ENCODE results near the gene NAV2. TPM values are rescaled to one million over a fixed set of nuclear protein-coding genes. Genes with fewer than 3 reads are reported as not detected.

NAV2 gene
- total RNA-seq, 1 experiment from 2014 or later, result 46.3 TPM

DNA sequence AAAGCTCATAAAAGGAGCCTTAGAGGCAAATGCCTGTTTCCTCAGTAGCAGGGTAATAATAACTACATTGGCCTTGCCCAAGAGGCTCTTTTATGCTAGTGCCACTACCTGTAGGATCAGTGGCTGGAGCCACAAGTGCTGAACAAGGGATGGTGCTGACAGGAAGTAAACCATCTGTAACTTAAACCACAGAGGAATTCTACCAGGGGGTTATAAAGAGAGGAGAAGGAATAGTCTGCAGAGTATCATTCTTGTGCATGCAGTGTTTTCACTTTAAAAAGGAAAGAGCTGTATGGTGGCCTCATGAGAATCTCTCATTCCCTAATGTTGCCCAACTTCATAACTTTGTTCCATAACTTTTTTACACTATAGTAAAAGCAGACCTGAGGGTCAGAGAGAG lies 279.5 kb downstream of the NAV2 start:
- no peaks in the 10 kb centered on the region for H3K9me3 ChIP-seq (ENCODE audit: control insufficient read depth, low read depth, low read length)
- no peak overlapping the region for H2BK20ac ChIP-seq (ENCODE audit: low read depth, low read length, poor library complexity, severe bottlenecking)
- Mint-ChIP-seq H3K4me3 (no peak overlapping the region), H3K4me1 (peaks cover 23 to 36% of the 10 kb centered on the region in 2 experiments), H3K27me3 (ENCODE audit: low read depth) (peaks cover 34% of the 10 kb centered on the region), H3K9me3 (no peaks in the 10 kb centered on the region; a peak in 1 of 5 replicates), H3K27ac (no peak overlapping the region), H3K36me3 (ENCODE audit: insufficient read depth in 1 of 3, low read depth in 3 of 3) (peaks cover 19 to 32% (median 28%) of the 10 kb centered on the region in 3 experiments)
- no peak overlapping the region for H3K27ac ChIP-seq (ENCODE audit: insufficient read length, low read depth, low read length)
- H3K23ac ChIP-seq (ENCODE audit: insufficient read length, low read depth, low read length), result no peak overlapping the region
- no peaks in the 10 kb centered on the region for H3K79me2 ChIP-seq (ENCODE audit: insufficient read depth, low read length)
- H4K20me1 ChIP-seq (ENCODE audit: control insufficient read depth, insufficient read depth, insufficient read length), result no peaks in the 10 kb centered on the region
- no peak overlapping the region for H3K4me2 ChIP-seq (ENCODE audit: insufficient read depth, insufficient read length, low read length)
- no peak overlapping the region for H3K9ac ChIP-seq (ENCODE audit: extremely low read depth, insufficient read length, low read length)
- H3K56ac ChIP-seq (ENCODE audit: insufficient read length, low read depth, low read length), result no peak overlapping the region
- no peak overlapping the region for H4K5ac ChIP-seq (ENCODE audit: insufficient read length, low read depth, low read length)
- no peaks in the 10 kb centered on the region for H3K23me2 ChIP-seq (ENCODE audit: insufficient read length, low read depth, low read length, poor library complexity, severe bottlenecking)
- no peak overlapping the region for H2BK15ac ChIP-seq (ENCODE audit: low read depth, low read length)
- no peak overlapping the region for H3K4ac ChIP-seq (ENCODE audit: low read depth, low read length)
- no peak overlapping the region for H2BK120ac ChIP-seq (ENCODE audit: low read depth, low read length, poor library complexity, severe bottlenecking)
- H2BK12ac ChIP-seq (ENCODE audit: insufficient read length, low read depth, low read length), result no peak overlapping the region
- no peak overlapping the region for H3K18ac ChIP-seq (ENCODE audit: insufficient read length, low read depth, low read length)
- DNase-seq, result no peak
- H3K14ac ChIP-seq (ENCODE audit: insufficient read depth, low read length), result no peak overlapping the region
- H3K79me1 ChIP-seq (ENCODE audit: insufficient read depth, low read depth, low read length, poor library complexity, severe bottlenecking), result no peaks in the 10 kb centered on the region
- H2AFZ ChIP-seq (ENCODE audit: low read length), result no peak overlapping the region
- no peak overlapping the region for H2AK5ac ChIP-seq (ENCODE audit: insufficient read length, low read length)
- H3K4me1 ChIP-seq (ENCODE audit: insufficient read depth, low read length), result peaks cover 4% of the 10 kb centered on the region; the same call in 1 of the 2 replicates
- no peak overlapping the region for H4K91ac ChIP-seq (ENCODE audit: insufficient read length, low read depth, low read length)
- H3T11ph ChIP-seq (ENCODE audit: low read length), result no peak overlapping the region
- TF ChIP-seq, protein P1, sequence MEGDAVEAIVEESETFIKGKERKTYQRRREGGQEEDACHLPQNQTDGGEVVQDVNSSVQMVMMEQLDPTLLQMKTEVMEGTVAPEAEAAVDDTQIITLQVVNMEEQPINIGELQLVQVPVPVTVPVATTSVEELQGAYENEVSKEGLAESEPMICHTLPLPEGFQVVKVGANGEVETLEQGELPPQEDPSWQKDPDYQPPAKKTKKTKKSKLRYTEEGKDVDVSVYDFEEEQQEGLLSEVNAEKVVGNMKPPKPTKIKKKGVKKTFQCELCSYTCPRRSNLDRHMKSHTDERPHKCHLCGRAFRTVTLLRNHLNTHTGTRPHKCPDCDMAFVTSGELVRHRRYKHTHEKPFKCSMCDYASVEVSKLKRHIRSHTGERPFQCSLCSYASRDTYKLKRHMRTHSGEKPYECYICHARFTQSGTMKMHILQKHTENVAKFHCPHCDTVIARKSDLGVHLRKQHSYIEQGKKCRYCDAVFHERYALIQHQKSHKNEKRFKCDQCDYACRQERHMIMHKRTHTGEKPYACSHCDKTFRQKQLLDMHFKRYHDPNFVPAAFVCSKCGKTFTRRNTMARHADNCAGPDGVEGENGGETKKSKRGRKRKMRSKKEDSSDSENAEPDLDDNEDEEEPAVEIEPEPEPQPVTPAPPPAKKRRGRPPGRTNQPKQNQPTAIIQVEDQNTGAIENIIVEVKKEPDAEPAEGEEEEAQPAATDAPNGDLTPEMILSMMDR (conservative IDR thresholded peaks at IDR 0.05), result no peak
- no peak overlapping the region for H2BK5ac ChIP-seq (ENCODE audit: insufficient read length, low read length)
- no peaks in the 10 kb centered on the region; the same call in 1 of the 2 replicates for H3K27me3 ChIP-seq (ENCODE audit: insufficient read depth, low read length)
- no peak overlapping the region for H4K8ac ChIP-seq (replicated peaks; ENCODE audit: insufficient read length, low read depth, low read length)
